Measurements from ENCODE around the gene KIF22.

Gene KIF22

DNA sequence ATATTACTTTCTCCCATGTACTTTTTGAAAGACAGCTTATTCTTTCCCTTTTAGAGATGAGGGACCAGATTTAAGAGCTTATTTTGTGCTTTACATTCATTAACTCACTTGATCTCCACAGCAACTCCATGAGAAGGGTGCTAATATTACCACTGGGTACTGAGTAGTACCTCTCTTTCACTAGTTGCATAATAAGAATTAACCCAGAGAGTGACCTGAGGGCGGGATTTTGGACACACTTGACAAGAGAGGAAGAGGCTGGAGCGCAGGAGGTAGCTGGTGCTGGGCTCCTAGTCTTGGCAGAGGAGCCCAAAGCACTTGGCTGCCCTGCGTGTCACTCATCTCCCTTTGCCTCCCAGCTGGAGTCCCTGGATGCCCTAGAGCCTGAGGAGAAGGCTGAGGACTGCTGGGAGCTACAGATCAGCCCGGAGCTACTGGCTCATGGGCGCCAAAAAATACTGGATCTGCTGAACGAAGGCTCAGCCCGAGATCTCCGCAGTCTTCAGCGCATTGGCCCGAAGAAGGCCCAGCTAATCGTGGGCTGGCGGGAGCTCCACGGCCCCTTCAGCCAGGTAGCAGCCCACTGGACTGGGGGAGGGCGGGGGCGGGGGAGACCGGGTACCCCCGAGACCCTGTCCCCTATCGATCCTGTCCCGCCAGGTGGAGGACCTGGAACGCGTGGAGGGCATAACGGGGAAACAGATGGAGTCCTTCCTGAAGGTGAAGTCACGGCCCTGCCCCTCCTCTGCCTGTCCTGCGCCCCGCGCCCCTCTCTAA, 14.1 kb downstream of the KIF22 start:
- no peak for DNase-seq

DNA sequence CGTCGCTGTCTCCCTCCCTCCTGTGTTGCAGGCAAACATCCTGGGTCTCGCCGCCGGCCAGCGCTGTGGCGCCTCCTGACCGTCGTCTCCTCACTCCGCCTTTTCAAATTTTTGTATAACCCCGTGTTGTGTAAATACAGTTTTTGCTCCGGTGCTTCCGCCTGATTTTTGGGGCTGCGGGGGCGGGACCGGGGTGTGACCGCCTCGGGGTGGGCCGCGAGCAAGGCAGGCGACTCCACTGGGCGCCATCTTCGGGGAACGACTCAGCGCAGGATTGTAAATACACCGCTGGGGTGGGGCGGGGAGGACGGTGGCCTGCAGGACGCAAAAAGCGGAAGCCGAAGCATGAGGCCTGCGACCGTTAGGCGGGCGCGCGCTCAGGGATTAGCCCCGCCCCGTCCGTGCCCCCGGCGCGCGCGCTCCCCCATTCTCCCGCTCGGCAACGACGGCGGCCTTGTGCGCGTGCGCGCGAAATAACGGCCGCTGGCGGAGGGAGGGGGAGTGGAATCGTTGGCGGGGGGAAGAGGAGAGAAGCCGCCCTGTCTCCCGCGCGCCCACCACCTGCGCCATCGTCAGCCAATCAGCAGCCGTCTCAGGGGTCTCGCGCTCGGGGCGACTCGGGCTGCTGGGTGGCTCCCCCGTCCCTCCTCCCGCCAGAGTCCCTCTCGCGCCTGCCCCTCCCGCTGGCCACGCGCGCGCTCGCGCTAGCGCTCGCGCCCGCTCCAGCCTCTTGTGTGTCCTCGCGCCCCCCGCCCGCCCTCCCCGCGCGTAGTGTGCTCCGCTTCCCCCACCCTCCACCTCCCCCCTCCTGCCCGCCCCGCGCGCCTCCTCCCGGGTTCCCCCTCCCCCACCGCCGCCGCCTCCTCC, 14.9 kb downstream of the KIF22 start:
- peak; percentile 76 to 92 for DNase-seq

DNA sequence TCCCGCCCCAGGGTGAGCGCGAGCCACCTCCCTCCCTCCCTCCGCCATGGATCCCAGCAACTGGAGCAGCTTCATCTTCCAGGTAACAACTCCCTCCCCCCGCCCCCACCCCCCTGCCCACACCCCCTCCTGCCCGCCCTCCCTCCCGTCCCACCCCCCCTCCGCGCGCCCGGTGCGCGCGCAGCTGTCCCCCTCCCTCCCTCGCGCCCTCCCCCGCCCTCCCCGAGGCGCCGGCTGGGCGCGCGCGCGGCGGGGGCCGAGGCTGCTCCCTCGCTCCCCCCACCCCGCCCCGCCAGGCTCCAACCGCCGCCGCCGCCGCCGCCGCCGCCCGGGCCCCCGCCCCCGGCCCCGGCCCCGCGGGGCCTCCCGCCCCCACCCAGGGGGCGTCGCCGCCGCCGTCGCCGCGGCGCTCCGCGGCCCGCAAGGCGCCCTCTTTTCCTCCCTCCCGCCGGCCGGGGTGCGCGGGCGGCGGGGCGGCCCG, 15.6 kb downstream of the KIF22 start, which contains the start of gene MAZ:
TSS of gene MAZ (plus strand) at position 431 of the 481 bp plus-strand sequence. CDS start 173 bp downstream, outside the sequence.
- no peak for DNase-seq

DNA sequence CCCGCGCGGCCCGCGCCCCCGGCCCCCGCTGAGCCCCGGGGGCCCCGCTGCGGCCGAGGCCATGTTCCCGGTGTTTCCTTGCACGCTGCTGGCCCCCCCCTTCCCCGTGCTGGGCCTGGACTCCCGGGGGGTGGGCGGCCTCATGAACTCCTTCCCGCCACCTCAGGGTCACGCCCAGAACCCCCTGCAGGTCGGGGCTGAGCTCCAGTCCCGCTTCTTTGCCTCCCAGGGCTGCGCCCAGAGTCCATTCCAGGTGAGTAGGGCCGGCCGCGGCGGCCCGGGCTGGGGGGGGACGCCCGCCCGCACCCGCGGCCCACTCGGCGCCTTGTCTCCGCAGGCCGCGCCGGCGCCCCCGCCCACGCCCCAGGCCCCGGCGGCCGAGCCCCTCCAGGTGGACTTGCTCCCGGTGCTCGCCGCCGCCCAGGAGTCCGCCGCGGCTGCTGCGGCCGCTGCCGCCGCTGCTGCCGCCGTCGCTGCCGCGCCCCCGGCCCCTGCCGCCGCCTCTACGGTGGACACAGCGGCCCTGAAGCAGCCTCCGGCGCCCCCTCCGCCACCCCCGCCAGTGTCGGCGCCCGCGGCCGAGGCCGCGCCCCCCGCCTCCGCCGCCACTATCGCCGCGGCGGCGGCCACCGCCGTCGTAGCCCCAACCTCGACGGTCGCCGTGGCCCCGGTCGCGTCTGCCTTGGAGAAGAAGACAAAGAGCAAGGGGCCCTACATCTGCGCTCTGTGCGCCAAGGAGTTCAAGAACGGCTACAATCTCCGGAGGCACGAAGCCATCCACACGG, 16.3 kb downstream of the KIF22 start:
- DNase-seq, result peak in 1 of 2 experiments; percentile 52

DNA sequence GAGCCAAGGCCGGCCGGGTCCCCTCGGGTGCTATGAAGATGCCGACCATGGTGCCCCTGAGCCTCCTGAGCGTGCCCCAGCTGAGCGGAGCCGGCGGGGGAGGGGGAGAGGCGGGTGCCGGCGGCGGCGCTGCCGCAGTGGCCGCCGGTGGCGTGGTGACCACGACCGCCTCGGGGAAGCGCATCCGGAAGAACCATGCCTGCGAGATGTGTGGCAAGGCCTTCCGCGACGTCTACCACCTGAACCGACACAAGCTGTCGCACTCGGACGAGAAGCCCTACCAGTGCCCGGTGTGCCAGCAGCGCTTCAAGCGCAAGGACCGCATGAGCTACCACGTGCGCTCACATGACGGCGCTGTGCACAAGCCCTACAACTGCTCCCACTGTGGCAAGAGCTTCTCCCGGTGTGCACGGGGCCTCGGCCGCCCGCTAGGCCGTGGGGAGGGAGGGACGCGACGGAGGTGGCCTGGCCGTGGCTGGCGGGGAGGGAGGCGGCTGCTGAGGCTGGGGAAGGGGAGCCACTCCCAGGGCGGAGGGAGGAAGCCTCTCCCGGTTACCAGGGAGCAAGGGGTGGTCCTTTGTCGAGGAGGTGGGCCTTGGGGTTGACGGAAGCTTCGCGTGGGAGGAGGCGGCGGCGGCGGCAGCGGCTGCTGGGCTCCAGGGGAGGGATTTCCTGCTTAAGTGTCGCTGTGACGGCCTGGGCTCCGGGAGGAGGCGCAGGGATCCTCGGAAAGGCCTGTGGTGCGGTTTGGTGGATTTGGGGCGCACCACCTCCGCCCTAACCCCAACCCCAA, 17.1 kb downstream of the KIF22 start:
- DNase-seq, result peak; percentile 21 to 57

DNA sequence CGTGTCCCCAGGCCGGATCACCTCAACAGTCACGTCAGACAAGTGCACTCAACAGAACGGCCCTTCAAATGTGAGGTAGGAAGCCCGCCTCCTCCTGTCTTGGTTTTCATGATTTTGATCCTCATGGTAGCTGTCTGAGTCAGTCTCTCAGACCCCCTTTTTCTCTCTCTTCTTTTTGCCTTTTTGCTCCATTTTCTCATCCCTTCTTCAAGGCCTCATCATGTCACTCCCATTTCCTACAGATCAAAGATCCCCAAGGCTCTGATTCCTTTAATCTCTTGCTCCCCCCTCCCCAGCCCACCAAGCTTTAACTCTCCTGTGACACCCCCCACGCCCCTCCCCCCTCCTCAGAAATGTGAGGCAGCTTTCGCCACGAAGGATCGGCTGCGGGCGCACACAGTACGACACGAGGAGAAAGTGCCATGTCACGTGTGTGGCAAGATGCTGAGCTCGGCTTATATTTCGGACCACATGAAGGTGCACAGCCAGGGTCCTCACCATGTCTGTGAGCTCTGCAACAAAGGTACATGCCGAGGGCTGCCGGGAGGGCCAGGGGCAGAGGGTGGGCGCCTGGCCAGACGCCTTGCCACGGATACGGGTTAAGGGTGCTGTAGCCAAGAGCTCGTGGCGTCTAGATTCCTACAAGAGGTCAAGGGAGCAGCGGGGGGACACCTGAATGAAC, 17.8 kb downstream of the KIF22 start:
- DNase-seq, result no peak

DNA sequence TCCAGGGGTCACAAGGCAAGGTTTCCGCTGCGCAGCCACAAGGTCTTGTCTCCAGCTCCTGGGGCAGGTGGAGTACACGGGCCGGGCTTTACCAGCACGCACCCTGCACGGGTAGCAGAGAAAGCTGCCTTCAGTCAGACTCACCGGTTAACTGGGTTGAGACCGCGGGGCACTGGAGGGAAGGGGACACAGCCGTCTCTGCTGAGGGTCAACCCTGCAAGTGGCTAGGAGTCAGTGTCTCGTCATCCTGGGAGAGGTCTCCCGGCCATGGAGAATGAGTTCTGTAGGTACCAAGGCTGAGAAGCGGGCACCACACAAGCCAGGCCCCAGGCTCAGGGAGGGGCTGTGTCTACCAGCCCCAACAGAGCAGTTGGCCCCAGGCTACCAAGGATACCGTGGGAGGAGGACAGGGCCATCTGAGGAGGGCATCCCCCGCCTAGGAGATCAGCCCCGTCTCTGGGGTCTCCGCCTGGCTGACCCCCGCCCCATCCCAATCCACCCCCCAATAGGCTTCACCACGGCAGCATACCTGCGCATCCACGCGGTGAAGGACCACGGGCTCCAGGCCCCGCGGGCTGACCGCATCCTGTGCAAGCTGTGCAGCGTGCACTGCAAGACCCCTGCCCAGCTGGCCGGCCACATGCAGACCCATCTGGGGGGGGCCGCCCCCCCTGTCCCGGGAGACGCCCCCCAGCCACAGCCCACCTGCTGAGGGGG, 18.6 kb downstream of the KIF22 start:
- no peak for DNase-seq

DNA sequence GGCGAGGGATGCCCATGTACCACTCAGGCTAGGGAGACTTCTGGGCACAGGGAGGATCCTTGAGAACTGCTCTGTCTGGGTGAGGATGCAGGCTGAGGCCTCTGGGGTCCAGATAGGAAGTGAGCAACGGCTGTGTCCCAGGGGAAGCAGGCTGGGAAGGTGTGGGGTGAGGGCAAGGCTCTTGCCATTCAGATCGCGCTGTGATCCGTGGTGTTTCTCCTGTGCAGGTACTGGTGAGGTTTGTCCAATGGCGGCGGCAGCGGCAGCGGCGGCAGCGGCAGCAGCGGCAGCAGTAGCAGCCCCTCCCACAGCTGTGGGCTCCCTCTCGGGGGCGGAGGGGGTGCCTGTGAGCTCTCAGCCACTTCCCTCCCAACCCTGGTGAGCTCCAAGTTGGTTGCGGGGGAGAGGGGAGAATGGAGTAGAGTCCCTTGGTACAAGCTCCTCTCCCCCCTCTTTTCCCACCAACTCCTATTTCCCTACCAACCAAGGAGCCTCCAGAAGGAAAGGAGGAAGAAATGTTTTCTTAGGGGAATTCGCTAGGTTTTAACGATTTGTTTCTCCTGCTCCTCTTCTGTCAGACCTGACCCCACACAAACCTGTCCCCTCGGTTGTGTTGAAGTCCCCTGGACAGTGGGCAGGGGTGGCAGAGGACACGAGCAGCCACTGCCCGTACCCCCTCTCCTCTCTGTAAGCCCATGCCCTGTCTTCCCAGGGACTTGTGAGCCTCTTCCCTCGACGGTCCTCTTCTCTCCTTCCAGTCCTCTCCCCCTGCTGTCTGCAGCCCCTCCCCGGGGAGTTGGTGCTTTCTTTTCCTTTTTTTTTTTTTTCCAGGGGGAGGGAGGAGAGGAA, 19.5 kb downstream of the KIF22 start:
- DNase-seq, result no peak

DNA sequence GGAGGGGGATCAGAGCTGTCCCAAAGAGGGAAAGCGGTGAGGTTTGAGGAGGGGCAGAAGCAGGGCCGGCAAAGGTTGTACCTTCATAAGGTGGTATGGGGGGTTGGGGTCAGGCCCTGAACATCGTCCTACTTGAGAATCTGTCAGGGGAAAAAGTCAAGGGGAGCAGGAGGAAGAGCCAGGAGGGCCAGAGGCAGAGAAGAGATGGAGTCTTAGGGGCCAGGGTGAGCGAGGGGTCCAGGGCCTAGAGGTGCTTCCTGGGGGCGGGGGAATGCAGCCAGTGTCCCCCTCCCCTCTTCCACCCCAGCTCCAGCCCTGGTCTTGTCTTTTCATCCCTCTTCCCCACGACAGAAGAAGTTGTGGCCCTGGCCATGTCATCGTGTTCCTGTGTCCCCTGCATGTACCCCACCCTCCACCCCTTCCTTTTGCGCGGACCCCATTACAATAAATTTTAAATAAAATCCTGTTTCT, 20.2 kb downstream of the KIF22 start:
- no peak for DNase-seq

DNA sequence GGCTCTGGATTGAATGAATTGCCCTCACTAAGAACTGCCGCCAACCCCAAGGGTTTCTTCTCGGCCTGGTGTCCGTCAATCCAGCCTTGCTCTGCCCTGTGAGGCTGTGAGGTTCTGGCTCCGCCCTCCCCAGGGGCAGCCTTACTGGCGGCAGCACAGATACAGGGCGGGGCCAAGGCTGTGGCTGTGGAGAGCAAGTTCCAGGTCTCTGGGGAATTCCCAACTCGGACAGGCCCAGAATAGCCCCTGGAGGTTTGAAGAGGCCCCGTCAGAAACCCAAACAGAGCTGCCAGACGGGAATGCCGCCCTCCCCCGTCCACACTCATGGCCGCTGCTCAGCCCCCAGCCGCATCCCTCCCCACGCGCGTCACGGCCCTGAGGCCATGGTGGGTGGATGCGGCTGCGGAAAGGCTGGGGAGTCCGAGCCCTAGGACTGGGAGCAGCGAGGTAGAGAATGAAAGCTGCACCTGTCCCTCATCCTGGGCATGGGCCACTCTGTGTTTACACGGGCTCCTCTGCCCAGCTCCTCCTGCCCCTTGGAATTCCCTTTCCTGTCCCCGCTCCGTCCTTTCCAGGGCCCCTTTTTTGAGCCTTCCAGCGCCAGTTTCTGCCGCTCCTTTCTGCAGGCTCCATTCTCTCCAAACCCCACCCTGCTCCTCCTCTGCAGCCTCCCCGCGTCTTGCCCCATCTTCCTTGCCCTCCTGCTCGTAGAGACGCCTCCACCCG, 20.8 kb downstream of the KIF22 start:
- peak; percentile 46 to 75 for DNase-seq

DNA sequence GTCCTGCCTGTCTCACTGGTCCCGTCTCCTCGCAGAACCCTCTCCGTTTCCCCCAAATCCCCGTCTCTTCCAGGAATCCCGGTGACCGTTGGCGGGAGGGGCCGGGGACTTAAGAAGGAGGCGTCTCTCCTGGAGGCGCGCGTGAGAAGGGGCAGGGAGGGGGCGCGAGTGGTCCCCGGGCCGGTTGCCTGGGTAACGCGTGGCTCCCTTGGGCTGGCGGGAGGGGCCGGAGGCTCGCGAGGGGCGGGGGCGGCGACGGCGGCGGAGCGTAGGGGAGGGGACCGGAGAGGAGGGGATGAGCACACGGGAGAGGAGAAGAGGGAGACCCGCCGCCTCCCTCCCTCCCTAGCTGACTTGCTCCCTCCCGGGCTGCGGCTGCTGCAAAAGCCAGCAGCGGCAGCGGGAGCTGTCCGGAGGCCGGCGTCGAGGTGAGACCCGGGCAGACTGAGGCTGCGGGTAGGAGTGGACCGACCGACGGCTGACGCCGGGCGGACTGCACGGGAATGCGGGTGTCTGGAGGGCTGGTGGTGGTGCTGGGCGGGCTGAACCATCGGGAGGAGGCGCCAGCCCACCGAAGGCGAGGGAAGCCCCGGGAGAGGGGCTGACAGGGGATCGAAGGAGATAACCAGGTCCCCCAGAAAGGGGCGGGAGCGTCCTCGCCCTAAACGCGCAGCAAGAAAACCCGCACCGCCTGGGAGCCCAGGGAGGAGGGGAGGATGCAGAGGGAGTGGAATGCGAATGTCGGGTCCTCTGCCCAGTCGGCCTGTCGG, 21.5 kb downstream of the KIF22 start, which contains the start of gene PRRT2:
TSS of gene PRRT2 (plus strand) at position 298 of the 770 bp plus-strand sequence. CDS start 862 bp downstream, outside the sequence.
- DNase-seq, result no peak

DNA sequence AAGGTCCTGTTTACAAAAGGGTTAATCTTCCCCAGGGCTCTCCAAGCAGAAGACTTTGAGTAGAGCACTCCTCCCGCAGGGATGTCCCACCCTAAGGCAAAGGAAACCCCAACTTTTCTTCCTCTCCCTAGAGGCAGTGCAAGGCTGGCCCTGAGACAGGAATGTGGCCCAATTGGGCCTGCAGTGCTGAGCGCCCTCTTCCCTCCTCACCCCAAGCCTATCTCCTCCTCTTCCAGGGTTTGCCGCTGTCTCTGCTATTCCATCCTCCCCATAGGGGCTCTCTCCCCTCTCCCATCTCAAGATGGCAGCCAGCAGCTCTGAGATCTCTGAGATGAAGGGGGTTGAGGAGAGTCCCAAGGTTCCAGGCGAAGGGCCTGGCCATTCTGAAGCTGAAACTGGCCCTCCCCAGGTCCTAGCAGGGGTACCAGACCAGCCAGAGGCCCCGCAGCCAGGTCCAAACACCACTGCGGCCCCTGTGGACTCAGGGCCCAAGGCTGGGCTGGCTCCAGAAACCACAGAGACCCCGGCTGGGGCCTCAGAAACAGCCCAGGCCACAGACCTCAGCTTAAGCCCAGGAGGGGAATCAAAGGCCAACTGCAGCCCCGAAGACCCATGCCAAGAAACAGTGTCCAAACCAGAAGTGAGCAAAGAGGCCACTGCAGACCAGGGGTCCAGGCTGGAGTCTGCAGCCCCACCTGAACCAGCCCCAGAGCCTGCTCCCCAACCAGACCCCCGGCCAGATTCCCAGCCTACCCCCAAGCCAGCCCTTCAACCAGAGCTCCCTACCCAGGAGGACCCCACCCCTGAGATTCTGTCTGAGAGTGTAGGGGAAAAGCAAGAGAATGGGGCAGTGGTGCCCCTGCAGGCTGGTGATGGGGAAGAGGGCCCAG, 22.4 kb downstream of the KIF22 start:
- DNase-seq, result no peak

DNA sequence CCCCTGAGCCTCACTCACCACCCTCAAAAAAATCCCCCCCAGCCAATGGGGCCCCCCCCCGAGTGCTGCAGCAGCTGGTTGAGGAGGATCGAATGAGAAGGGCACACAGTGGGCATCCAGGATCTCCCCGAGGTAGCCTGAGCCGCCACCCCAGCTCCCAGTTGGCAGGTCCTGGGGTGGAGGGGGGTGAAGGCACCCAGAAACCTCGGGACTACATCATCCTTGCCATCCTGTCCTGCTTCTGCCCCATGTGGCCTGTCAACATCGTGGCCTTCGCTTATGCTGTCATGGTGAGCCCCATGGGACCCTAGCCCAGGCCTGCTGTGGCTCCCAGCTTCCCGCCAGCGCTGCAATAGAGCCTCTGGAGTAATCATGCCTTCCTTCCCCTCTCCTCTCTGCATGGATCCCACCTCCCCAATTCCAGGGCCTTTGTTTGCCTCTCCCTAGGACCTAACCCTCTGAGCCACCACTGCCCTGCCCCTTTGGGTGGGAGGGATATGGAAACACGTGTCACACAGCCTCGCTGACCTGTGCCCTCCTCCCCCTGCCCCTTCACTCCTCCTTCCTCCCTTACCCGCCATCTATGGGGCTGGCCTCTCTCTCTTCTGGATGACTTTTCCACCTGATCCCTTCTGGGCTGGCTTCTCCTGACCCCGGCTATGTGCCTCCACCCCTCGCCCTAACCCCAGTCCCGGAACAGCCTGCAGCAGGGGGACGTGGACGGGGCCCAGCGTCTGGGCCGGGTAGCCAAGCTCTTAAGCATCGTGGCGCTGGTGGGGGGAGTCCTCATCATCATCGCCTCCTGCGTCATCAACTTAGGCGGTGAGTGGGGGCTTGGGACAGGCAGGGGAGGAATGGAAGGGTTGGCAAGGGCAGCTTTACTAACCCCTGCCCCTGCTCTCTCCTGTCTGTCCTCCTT, 23.4 kb downstream of the KIF22 start:
- DNase-seq, result no peak

DNA sequence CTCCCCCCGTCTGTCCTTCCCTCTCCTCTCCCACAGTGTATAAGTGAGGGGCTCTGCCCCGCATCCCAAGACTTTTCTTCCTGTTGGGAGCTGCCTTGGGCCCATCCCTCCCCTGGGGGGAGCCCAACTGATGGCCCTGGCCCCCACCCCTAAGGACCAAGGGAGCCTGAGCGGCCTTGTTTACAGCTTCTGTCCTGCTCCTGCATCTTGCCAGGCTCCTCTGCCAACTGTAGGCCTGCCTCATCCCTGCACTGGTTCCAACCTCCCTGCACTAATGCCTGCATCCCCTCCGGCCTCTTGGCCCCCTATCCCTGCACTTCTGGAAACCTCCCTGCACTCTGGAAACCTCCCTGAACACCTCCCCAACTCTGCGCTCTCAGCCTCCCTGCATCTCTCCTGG, 24.0 kb downstream of the KIF22 start:
- DNase-seq, result no peak

DNA sequence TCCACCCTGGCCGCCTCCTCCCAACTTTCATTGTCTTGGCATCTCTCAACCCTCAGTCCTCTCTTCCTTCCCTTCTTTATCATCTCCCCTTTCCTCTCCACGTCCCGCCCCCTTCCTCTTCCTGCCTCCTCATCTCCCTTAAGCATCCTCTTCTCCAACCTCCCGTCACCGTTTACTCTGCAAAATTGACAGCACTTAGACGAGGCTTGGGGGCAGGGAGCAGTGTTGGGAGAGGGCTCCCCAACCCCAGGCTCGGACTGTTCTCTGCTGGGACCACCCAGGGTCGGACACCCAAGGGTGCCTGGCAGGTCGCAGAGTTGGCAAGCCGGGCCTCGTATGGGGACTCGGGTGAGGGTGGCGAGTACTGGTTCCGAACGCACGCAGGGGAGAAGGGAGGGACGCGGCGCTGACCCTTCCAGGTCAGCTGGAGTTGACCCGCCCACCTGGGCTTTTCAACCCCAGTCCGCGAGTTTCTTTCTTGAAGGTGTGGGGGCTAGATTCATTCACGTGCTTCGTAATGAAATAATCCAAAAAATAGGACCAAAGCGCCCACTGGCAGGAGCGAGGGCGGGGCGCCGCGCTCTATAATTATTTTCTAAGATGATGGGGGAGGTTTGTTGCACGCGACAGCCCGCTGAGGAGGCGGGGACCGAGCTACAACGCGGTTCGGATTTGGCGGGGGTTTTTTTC, 24.6 kb downstream of the KIF22 start:
- no peak for DNase-seq
